K562 (cell line): ENCODE measurements around the gene TP73. TPM values are rescaled to one million over a fixed set of nuclear protein-coding genes. Genes with fewer than 3 reads are reported as not detected.

Experiments used
- HIVEP1 ChIP-seq: fragments of 250-450 bp; sonication (Bioruptor Pico); IDR thresholded peaks from 2 replicates; pipeline ENCODE4 v1.4.0; 2020; ENCODE audit warnings: mild to moderate bottlenecking
- NRF1 ChIP-seq, 2 experiments: fragments of 450-650 bp; IDR thresholded peaks in 1 of 2; conservative IDR thresholded peaks in 1 of 2; 2 replicates each; pipeline ENCODE4 v1.6.1; 2014; ENCODE audit warnings: mild to moderate bottlenecking in 2 of 2
- SRF ChIP-seq, 2 experiments: fragments of 250-450, 450-650 bp in 1 of 2; sonication (Bioruptor Pico) in 1 of 2; sonication (generic) in 1 of 2; formaldehyde crosslinking; IDR thresholded peaks; 2 replicates each; pipeline versions ENCODE4 v1.5.0 to v1.5.1; 2020 to 2022; ENCODE audit warnings: mild to moderate bottlenecking in 1 of 2, missing genetic modification reagents in 1 of 2
- polyA plus RNA-seq, 8 experiments: library from polyadenylated mRNA; depleted of rRNA in 4 of 8; stranded (reverse) in 5 of 8; unstranded in 3 of 8; fragments of >200 nt; fragmentation: Nextera tagmentation in 2 of 8; fragmentation: Illumina TruSeq in 1 of 8; extraction: Ambion mirVana in 2 of 8; extraction: Trizol in 1 of 8; gene quantifications; 2 replicates each; pipeline versions ENCODE4 v1.2.1 to v1.2.3, GENCODE V29; 2011 to 2014; ENCODE audit warnings: inconsistent platforms in 1 of 8, missing spikeins in 1 of 8
- total RNA-seq, 7 experiments: library from RNA; depleted of rRNA in 6 of 7; stranded (reverse); fragments of >200 nt in 6 of 7; fragmentation: Illumina TruSeq in 2 of 7; extraction: Trizol in 2 of 7; gene quantifications; 2 replicates each; pipeline versions ENCODE4 v1.2.1 to v1.2.3, GENCODE V29; 2011 to 2021; ENCODE audit warnings: low replicate concordance in 1 of 7
- TF ChIP-seq, protein P1 (sequence below): fragments of 450-650 bp; IDR thresholded peaks from 2 replicates; pipeline ENCODE4 v1.6.1; 2016; ENCODE audit warnings: mild to moderate bottlenecking, moderate library complexity
- TF ChIP-seq, protein P2 (sequence below): fragments of 200-800 bp; sonication (Bioruptor generic); IDR thresholded peaks from 2 replicates; pipeline ENCODE4 v1.6.1; 2016; ENCODE audit warnings: missing genetic modification characterization, missing compliant biosample characterization

Gene TP73
- total and polyA plus RNA-seq, 9 of the 15 experiments (the other 6 are each of a cell fraction or from before 2014, with no cell fraction given): 0.07 to 1.6 (median 0.40) TPM; not detected in 2

DNA sequence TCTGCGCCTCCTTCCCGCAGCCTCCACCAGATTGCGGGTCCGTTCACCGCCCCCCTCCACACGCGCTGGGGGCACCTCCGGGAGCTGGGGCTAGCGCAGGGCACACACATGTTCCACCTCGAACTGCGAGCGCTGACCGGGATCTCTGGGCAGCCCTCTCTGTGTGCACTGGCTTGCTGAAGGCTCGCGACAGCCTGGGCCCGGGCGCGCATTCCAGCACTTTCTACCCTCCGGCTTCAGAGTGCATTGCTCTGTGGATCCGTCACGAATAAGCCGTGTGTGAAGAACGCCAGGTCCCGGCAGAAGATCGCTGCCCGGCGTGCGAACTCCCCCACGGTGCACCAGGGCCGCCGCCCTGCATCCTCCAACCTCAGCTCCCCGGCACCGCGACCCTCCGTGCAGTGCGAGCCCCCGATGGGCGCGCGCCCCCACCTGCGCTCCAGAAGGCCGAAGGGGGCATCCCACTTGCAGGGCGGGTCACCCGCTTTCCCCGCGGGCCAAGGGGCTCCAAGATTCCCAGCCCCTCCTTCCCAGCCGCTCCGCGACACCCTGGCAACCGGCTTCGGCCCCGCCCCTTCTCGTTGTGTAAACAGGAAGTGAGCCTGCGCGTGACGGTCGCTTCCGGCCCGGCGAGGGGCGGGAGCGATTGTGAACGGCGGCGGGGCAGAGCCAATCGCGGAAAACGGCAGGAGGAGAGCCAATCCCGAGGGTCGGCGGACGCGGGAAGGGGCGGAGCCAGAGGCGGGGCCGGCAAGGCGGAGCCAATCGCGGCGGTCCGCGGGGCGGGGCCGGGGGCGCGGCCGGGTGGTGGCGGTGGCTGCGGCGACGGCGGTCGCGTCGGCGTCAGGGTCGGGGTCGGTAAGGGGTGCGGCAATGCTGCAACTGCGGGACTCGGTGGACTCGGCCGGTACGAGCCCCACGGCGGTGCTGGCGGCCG, 27.8 kb upstream of the TP73 start, which contains the start of gene TPRG1L (continued):
- TF ChIP-seq, protein P1, sequence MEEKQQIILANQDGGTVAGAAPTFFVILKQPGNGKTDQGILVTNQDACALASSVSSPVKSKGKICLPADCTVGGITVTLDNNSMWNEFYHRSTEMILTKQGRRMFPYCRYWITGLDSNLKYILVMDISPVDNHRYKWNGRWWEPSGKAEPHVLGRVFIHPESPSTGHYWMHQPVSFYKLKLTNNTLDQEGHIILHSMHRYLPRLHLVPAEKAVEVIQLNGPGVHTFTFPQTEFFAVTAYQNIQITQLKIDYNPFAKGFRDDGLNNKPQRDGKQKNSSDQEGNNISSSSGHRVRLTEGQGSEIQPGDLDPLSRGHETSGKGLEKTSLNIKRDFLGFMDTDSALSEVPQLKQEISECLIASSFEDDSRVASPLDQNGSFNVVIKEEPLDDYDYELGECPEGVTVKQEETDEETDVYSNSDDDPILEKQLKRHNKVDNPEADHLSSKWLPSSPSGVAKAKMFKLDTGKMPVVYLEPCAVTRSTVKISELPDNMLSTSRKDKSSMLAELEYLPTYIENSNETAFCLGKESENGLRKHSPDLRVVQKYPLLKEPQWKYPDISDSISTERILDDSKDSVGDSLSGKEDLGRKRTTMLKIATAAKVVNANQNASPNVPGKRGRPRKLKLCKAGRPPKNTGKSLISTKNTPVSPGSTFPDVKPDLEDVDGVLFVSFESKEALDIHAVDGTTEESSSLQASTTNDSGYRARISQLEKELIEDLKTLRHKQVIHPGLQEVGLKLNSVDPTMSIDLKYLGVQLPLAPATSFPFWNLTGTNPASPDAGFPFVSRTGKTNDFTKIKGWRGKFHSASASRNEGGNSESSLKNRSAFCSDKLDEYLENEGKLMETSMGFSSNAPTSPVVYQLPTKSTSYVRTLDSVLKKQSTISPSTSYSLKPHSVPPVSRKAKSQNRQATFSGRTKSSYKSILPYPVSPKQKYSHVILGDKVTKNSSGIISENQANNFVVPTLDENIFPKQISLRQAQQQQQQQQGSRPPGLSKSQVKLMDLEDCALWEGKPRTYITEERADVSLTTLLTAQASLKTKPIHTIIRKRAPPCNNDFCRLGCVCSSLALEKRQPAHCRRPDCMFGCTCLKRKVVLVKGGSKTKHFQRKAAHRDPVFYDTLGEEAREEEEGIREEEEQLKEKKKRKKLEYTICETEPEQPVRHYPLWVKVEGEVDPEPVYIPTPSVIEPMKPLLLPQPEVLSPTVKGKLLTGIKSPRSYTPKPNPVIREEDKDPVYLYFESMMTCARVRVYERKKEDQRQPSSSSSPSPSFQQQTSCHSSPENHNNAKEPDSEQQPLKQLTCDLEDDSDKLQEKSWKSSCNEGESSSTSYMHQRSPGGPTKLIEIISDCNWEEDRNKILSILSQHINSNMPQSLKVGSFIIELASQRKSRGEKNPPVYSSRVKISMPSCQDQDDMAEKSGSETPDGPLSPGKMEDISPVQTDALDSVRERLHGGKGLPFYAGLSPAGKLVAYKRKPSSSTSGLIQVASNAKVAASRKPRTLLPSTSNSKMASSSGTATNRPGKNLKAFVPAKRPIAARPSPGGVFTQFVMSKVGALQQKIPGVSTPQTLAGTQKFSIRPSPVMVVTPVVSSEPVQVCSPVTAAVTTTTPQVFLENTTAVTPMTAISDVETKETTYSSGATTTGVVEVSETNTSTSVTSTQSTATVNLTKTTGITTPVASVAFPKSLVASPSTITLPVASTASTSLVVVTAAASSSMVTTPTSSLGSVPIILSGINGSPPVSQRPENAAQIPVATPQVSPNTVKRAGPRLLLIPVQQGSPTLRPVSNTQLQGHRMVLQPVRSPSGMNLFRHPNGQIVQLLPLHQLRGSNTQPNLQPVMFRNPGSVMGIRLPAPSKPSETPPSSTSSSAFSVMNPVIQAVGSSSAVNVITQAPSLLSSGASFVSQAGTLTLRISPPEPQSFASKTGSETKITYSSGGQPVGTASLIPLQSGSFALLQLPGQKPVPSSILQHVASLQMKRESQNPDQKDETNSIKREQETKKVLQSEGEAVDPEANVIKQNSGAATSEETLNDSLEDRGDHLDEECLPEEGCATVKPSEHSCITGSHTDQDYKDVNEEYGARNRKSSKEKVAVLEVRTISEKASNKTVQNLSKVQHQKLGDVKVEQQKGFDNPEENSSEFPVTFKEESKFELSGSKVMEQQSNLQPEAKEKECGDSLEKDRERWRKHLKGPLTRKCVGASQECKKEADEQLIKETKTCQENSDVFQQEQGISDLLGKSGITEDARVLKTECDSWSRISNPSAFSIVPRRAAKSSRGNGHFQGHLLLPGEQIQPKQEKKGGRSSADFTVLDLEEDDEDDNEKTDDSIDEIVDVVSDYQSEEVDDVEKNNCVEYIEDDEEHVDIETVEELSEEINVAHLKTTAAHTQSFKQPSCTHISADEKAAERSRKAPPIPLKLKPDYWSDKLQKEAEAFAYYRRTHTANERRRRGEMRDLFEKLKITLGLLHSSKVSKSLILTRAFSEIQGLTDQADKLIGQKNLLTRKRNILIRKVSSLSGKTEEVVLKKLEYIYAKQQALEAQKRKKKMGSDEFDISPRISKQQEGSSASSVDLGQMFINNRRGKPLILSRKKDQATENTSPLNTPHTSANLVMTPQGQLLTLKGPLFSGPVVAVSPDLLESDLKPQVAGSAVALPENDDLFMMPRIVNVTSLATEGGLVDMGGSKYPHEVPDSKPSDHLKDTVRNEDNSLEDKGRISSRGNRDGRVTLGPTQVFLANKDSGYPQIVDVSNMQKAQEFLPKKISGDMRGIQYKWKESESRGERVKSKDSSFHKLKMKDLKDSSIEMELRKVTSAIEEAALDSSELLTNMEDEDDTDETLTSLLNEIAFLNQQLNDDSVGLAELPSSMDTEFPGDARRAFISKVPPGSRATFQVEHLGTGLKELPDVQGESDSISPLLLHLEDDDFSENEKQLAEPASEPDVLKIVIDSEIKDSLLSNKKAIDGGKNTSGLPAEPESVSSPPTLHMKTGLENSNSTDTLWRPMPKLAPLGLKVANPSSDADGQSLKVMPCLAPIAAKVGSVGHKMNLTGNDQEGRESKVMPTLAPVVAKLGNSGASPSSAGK: no peak
- TF ChIP-seq, protein P2, sequence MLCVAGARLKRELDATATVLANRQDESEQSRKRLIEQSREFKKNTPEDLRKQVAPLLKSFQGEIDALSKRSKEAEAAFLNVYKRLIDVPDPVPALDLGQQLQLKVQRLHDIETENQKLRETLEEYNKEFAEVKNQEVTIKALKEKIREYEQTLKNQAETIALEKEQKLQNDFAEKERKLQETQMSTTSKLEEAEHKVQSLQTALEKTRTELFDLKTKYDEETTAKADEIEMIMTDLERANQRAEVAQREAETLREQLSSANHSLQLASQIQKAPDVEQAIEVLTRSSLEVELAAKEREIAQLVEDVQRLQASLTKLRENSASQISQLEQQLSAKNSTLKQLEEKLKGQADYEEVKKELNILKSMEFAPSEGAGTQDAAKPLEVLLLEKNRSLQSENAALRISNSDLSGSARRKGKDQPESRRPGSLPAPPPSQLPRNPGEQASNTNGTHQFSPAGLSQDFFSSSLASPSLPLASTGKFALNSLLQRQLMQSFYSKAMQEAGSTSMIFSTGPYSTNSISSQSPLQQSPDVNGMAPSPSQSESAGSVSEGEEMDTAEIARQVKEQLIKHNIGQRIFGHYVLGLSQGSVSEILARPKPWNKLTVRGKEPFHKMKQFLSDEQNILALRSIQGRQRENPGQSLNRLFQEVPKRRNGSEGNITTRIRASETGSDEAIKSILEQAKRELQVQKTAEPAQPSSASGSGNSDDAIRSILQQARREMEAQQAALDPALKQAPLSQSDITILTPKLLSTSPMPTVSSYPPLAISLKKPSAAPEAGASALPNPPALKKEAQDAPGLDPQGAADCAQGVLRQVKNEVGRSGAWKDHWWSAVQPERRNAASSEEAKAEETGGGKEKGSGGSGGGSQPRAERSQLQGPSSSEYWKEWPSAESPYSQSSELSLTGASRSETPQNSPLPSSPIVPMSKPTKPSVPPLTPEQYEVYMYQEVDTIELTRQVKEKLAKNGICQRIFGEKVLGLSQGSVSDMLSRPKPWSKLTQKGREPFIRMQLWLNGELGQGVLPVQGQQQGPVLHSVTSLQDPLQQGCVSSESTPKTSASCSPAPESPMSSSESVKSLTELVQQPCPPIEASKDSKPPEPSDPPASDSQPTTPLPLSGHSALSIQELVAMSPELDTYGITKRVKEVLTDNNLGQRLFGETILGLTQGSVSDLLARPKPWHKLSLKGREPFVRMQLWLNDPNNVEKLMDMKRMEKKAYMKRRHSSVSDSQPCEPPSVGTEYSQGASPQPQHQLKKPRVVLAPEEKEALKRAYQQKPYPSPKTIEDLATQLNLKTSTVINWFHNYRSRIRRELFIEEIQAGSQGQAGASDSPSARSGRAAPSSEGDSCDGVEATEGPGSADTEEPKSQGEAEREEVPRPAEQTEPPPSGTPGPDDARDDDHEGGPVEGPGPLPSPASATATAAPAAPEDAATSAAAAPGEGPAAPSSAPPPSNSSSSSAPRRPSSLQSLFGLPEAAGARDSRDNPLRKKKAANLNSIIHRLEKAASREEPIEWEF (CRISPR knock-in tag): no peak
- TF ChIP-seq HIVEP1 (CRISPR knock-in tag) (no peak), SRF (CRISPR knock-in tag; IDR thresholded peaks at IDR 0.05) (no peak), NRF1 (conservative IDR thresholded peaks at IDR 0.05 in 1 of 2, IDR thresholded peaks at IDR 0.05 in 1 of 2) (peak; percentile 84 to 87)
